8988T (cell line): ENCODE measurements around the gene LRMDA.
A peak's percentile ranks its signal among the peaks of the same experiment; 100 is the strongest.

Source experiments
- DNase-seq: peaks from one replicate; pipeline ENCODE4 v3.0.0; 2011

Gene LRMDA

GRCh38 chr10:75402486-75403143 is 28.8 kb upstream of the LRMDA start:
- DNase-seq: peak; percentile 58

- DNase-seq: peak; percentile 76
Observed at GRCh38 chr10:75403144-75403938, 28.1 kb upstream of the LRMDA start.

- peak; percentile 92 for DNase-seq
Observed at GRCh38 chr10:75403939-75404814, 27.2 kb upstream of the LRMDA start.

DNA sequence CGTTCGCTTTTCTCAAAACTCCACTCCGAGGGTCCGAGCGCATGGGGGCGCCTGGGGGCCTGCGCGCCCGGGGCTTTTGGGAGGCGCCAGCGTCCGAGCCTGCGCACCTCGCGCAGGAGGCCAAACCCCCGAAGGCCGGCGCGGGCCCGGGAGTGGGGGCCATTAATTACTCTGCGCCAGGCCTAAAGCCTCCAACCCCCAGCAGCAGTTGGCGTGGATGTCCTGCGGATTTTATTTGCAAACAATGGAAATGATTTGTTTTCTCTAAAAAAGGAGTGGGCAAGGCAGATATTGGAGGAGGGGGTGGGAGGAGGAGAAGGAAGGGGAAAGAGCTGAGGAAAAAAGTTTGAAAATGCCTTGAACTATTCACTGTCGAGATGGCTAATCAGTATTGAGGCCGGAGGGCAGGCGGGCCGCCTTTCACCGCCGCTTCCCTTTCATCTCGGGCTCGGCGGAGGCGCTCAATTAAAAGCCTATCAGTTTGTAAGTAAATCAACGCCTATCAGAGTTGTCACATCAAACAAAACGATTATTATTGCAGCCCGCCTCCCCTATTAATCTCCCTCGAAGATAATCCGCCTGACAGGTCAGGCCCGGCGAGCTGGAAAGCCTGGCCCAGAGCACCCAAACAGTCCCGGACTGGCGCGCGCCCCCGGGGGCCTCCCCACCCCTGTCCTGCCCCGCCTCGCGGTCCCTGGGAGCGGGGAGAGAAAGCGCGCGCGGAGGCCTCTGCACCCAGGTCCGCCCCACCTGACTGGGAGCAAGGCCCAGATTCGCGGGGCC is 26.4 kb upstream of the LRMDA start:
- peak; percentile 65 for DNase-seq

- no peak for DNase-seq
Observed at GRCh38 chr10:75405598-75406461, 25.6 kb upstream of the LRMDA start.

- DNase-seq: no peak
Observed at GRCh38 chr10:75406462-75407223, 24.8 kb upstream of the LRMDA start.

DNA sequence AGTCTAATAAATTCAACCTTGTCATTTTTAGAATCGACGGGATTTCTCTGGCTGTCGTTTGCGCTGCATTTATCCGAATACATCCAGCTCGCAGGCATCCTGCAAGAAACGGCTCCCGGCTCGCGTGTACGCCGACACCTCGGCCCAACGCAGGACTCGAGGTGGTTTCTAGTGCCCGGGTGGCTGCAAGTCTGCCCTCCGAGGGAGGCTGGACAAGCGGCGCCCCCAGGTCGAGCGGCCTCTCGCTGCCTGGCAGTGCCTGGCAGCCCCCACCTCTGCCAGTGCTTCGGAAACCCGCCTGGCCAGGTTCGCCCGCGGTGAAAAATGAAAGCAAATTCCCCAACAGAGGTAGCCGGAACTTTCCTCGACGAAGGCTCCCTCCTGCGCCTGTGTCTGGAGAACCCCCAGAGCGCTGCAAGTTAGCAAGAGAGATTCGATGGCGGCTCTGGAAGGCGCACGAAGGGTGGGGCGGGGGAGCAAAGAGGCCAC is 24.2 kb upstream of the LRMDA start:
- DNase-seq: no peak

GRCh38 chr10:75407713-75408508 is 23.5 kb upstream of the LRMDA start:
- DNase-seq: no peak

DNA sequence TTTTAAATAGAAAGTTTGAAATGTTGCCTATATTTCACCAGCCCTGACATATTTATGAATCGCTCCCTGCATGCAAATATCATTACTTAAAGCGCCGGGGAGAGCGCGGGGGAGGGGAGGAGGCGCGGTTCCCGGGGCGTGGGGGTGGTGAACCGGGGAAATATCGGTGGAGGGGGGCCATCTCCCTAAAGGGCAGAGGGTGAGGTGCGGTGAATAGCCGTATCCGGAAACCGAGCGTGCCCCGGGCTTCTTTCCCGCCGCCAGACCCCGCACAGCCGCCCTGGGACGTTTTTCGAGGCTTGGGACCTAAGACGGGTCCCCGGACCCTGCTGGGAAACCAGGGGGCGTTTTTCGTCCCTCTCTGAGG is 22.9 kb upstream of the LRMDA start:
- DNase-seq: peak; percentile 77

- peak; percentile 97 for DNase-seq
Observed at GRCh38 chr10:75408911-75409885, 22.2 kb upstream of the LRMDA start.

GRCh38 chr10:75410132-75411005 is 21.1 kb upstream of the LRMDA start:
- DNase-seq: no peak

GRCh38 chr10:75414527-75414926 is 16.9 kb upstream of the LRMDA start:
- no peak for DNase-seq

GRCh38 chr10:75417522-75417927 is 13.9 kb upstream of the LRMDA start:
- no peak for DNase-seq

DNA sequence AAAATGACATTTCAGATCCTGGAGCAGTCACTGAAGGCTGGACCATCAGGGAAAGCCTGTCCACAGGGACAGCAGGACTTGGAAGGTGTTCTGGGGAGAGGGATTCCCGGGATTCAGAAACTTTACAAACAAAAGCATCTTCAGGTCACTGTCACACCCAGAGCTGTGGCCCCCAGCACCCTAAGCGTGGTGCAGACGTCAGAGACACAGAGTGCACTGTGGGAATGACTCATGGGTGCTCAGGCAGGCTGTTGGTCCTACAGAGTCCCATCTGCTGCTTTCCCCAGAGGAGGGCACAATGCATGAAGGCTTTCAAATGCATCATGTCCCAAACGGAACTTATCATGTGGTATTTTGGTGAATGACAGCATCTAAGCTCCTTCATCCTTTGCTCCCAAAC is 13.1 kb upstream of the LRMDA start:
- no peak for DNase-seq

DNA sequence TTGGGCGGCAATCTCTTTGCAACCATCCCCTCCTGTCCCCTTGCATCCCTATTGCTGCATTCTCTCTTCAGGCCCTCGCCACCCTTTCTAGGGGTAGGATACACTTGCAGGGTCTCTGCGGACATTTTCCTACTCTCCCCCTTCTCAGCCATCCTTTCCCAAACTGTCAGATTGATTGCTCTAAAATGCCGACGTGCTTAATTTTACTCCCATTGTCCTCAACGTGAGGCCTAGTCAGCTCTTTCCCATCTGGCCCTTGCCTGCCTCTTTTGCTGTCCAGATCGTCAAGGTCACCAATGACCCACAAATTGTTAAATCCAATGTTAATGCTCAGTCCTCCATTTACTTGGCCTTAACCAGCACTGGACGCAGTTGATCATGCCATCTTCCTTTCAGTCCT is 12.7 kb upstream of the LRMDA start:
- no peak for DNase-seq

DNA sequence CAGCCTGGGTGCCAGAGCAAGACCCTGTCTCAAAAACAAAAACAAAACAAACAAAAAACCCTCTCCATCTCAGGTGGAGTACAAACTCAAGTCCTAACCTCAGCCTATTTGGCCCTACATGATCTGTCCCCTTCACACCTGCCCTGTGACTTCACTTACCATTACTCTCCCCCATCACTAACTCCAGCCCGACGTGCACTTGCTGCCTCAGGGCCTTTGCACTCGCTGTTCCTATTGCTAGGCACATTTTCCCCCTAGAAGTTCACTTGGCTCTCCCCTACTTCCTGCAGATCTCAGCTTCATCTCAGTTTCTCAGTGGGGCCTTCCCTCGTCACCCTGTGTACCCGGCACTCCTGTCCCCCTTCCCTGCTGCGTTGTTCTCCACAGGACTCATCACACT is 8.5 kb upstream of the LRMDA start:
- no peak for DNase-seq

DNA sequence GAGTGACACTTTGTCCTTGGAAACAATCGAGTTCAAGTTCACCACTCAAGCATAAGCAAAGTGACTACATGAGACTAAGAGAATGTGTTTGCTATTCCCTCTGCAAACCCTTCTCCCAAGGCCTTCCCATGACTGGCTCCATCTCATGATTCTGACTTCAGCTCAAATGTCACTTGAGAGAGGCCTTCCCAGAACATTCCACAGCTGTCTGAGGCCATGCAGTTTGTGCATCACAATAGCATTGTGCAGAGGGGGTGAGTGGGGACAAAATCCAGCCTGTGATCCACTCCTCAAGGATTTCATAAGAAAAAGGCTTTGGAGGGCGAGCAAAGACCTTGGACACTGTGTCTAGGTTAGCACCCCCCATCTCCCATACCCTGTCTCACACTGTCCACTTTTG is 6.9 kb upstream of the LRMDA start:
- DNase-seq: no peak
